HG03175 (cell line): Measurements from ENCODE around the gene SDK2.

ENCODE experiments used
- ATAC-seq: cut with Tn5 transposase; IDR thresholded peaks from one replicate; pipeline ENCODE4 v1.9.1; 2021; ENCODE audit warnings: mild to moderate bottlenecking, moderate library complexity; ENCODE audit not compliant: unreplicated experiment

The SDK2 gene

GRCh38 chr17:73293031-73293430 is 351.2 kb downstream of the SDK2 start:
- no peak for ATAC-seq

- ATAC-seq = no peak
Observed at GRCh38 chr17:73292031-73292531, 352.2 kb downstream of the SDK2 start.

GRCh38 chr17:73291260-73291801 is 352.9 kb downstream of the SDK2 start:
- ATAC-seq = peak; percentile 88

- ATAC-seq = peak; percentile 51
Observed at GRCh38 chr17:73290399-73291259, 353.6 kb downstream of the SDK2 start.

- ATAC-seq = no peak
Observed at GRCh38 chr17:73289549-73290254, 354.5 kb downstream of the SDK2 start.

GRCh38 chr17:73288534-73289302 is 355.5 kb downstream of the SDK2 start:
- no peak for ATAC-seq

- ATAC-seq = no peak
Observed at GRCh38 chr17:73286863-73287296, 357.4 kb downstream of the SDK2 start.

GRCh38 chr17:73285916-73286862 is 358.1 kb downstream of the SDK2 start:
- no peak for ATAC-seq

GRCh38 chr17:73285603-73285908 is 358.7 kb downstream of the SDK2 start:
- no peak for ATAC-seq

- no peak for ATAC-seq
Observed at GRCh38 chr17:73284906-73285602, 359.2 kb downstream of the SDK2 start.
